Colonic mucosa (tissue), 4 donors: ENCODE results near the gene SART1. TPM values are rescaled to one million over a fixed set of nuclear protein-coding genes. Genes with fewer than 3 reads are reported as not detected.
A peak's percentile ranks its signal among the peaks of the same experiment; 100 is the strongest.

Source experiments
- DNase-seq: peaks from one replicate; pipeline ENCODE4 v3.0.0-alpha.2; 2020
- H3K27ac ChIP-seq: fragments of 200-600 bp; one replicate; pipeline ENCODE4 v1.8.0; 2021
- H3K27me3 ChIP-seq: fragments of 200-600 bp; one replicate; pipeline ENCODE4 v1.8.0; 2021
- H3K36me3 ChIP-seq: fragments of 200-600 bp; one replicate; pipeline ENCODE4 v1.8.0; 2021
- H3K4me1 ChIP-seq: fragments of 200-600 bp; one replicate; pipeline ENCODE4 v1.8.0; 2021; ENCODE audit warnings: mild to moderate bottlenecking
- H3K4me3 ChIP-seq: fragments of 200-600 bp; one replicate; pipeline ENCODE4 v1.8.0; 2021
- H3K9ac ChIP-seq, 2 donors: one replicate each; pipeline ENCODE4 v1.7.0; 2013; ENCODE audit warnings: control low read depth in 2 of 2, low read depth in 2 of 2, low read length in 2 of 2
- H3K9me3 ChIP-seq: fragments of 200-600 bp; one replicate; pipeline ENCODE4 v1.8.0; 2021
- intact Hi-C: fragments of 100-400 bp; cut with DNase I; formaldehyde crosslinking; loops from one replicate; pipeline ENCODE4 v1.14.1; 2022
- total RNA-seq, 2 donors: library from RNA; stranded (reverse); fragmentation: NEBNext Ultra II Directional in 1 of 2; extraction: Animal tissue kit (Norgen Biotek cat#: 25700) in 1 of 2; gene quantifications; one replicate each; pipeline ENCODE4 v1.2.1, GENCODE V29; 2021
- TF ChIP-seq, protein P1 (sequence below): fragments of 200-600 bp; IDR thresholded peaks from one replicate; pipeline ENCODE4 v1.8.0; 2022; ENCODE audit warnings: antibody characterized with exemption, mild to moderate bottlenecking
- donor health status: healthy.
- donor health status: DM: no; HTN: no; CAD: no.
- donor health status: DM: no; HTN: no; CAD: no.

SART1 gene
- total RNA-seq, 2 donors from 2014 or later, result 40.0 to 50.9 TPM

DNA sequence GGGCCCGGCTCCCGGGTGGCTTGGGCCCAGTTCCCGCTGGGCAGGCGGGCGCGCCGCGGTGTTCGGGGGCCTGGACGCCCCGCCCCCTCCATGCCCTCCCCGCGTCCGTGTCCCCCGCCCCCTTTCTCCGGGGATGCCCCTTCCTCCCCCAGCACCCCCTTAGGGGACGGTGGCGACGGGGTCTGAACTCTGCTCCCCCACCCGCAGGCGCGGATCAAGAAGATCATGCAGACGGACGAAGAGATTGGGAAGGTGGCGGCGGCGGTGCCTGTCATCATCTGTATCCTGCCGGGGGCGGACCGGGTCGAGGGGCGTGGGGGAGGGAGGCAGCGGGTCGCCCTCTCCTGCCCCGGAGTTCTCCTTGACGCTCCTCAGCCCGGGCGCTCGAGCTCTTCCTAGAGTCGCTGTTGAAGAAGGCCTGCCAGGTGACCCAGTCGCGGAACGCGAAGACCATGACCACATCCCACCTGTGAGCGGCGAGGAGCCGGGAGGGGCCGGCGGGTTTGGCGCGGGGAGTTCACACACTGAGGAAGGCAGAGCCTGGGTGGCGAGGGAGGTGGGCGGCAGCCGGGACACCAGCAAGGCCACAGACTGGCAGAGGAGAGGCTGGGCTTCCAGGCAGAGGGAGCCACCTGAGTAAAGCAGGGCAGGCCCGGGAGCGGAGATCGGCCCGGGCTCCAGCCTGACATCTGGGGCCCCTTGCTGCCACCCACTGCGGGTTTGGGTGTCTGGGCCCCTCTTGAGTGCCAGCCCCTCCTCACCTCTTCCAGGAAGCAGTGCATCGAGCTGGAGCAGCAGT lies 41.8 kb upstream of the SART1 start:
- DNase-seq, result no peak
- intact Hi-C loops, result no loop called here
- Histone ChIP-seq H3K9me3 (no peaks in the 10 kb centered on the region), H3K27ac (peak overlapping the region; percentile 87), H3K36me3 (no peaks in the 10 kb centered on the region), H3K4me1 (peaks cover 26% of the 10 kb centered on the region), H3K4me3 (peak overlapping the region; percentile 98), H3K27me3 (no peaks in the 10 kb centered on the region), H3K9ac (peak overlapping the region; percentile 70 to 81)
- TF ChIP-seq, protein P1, sequence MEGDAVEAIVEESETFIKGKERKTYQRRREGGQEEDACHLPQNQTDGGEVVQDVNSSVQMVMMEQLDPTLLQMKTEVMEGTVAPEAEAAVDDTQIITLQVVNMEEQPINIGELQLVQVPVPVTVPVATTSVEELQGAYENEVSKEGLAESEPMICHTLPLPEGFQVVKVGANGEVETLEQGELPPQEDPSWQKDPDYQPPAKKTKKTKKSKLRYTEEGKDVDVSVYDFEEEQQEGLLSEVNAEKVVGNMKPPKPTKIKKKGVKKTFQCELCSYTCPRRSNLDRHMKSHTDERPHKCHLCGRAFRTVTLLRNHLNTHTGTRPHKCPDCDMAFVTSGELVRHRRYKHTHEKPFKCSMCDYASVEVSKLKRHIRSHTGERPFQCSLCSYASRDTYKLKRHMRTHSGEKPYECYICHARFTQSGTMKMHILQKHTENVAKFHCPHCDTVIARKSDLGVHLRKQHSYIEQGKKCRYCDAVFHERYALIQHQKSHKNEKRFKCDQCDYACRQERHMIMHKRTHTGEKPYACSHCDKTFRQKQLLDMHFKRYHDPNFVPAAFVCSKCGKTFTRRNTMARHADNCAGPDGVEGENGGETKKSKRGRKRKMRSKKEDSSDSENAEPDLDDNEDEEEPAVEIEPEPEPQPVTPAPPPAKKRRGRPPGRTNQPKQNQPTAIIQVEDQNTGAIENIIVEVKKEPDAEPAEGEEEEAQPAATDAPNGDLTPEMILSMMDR, result no peak

GRCh38 chr11:65920372-65920802 lies 41.1 kb upstream of the SART1 start:
- peak overlapping the region; percentile 98 for H3K4me3 ChIP-seq
- H3K9me3 ChIP-seq, result no peaks in the 10 kb centered on the region
- H3K4me1 ChIP-seq, result peaks cover 23% of the 10 kb centered on the region
- peak; percentile 41 for DNase-seq
- H3K36me3 ChIP-seq, result no peaks in the 10 kb centered on the region
- intact Hi-C loops, result no loop called here
- peak overlapping the region; percentile 70 to 81 for H3K9ac ChIP-seq
- no peaks in the 10 kb centered on the region for H3K27me3 ChIP-seq
- no peak overlapping the region for H3K27ac ChIP-seq
- TF ChIP-seq, protein P1, result no peak

GRCh38 chr11:65921033-65921555 lies 40.4 kb upstream of the SART1 start:
- no peak overlapping the region for H3K27ac ChIP-seq

DNA sequence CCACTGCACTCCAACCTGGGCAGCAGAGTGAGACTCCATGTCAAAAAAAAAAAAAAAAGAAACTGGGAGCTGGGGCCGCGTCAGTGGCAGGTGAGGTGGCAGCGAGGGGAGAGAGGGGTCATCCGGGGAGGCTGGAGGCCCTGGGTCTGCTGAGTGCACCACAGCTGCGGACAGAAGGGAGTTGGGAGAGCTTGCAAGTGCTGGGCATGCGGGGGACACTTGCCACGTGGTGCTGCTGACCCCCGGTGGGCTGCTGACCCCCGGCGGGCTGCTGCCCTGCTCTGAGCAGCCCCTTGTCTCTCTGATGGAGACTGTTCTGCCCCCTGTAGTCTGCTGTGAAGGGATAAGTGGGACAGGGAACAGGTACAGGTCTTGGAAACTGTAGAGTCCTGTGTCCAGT lies 39.7 kb upstream of the SART1 start:
- H3K9me3 ChIP-seq, result no peaks in the 10 kb centered on the region
- DNase-seq, result no peak
- intact Hi-C loops, result no loop called here
- no peak overlapping the region for H3K4me3 ChIP-seq
- H3K27me3 ChIP-seq, result no peaks in the 10 kb centered on the region
- no peak overlapping the region for H3K9ac ChIP-seq
- peaks cover 21% of the 10 kb centered on the region for H3K4me1 ChIP-seq
- TF ChIP-seq, protein P1, result no peak
- no peak overlapping the region for H3K27ac ChIP-seq
- H3K36me3 ChIP-seq, result no peaks in the 10 kb centered on the region

More at GRCh38 chr11:65921033-65921555, 40.4 kb upstream of the SART1 start:
- no peak for DNase-seq
- no peaks in the 10 kb centered on the region for H3K27me3 ChIP-seq
- H3K9ac ChIP-seq, result no peak overlapping the region
- peaks cover 22% of the 10 kb centered on the region for H3K4me1 ChIP-seq
- intact Hi-C loops, result no loop called here
- H3K4me3 ChIP-seq, result no peak overlapping the region
- TF ChIP-seq, protein P1, result no peak
- H3K36me3 ChIP-seq, result no peaks in the 10 kb centered on the region
- no peaks in the 10 kb centered on the region for H3K9me3 ChIP-seq

- TF ChIP-seq, protein P1, result no peak
- H3K27ac ChIP-seq, result no peak overlapping the region
- intact Hi-C loops, result no loop called here
Measured at GRCh38 chr11:65922565-65922964, 39.0 kb upstream of the SART1 start.

More at GRCh38 chr11:65922565-65922964, 39.0 kb upstream of the SART1 start:
- Histone ChIP-seq H3K4me1 (peaks cover 16% of the 10 kb centered on the region), H3K4me3 (no peak overlapping the region), H3K36me3 (no peaks in the 10 kb centered on the region), H3K9ac (no peak overlapping the region), H3K9me3 (no peaks in the 10 kb centered on the region), H3K27me3 (no peaks in the 10 kb centered on the region)
- no peak for DNase-seq
